ENCODE data around the gene LRMDA. TPM values are rescaled to one million over a fixed set of nuclear protein-coding genes. Genes with fewer than 3 reads are reported as not detected.

The LRMDA gene
- total and polyA plus RNA-seq, 2 of the 8 experiments (the other 6 are each of a cell fraction or from before 2014, with no cell fraction given), result 0.86 to 2.8 TPM

GRCh38 chr10:75743291-75743778, 311.9 kb downstream of the LRMDA start:
- Histone ChIP-seq H3K4me1 (replicated peaks in 1 of 4; ENCODE audit: control insufficient read depth in 3 of 4, insufficient read depth in 4 of 4, low read length in 3 of 4) (no peaks in the 10 kb centered on the region), H4K20me1 (replicated peaks in 1 of 2; ENCODE audit: control insufficient read depth in 1 of 2, insufficient read depth in 2 of 2, low read length in 2 of 2) (no peaks in the 10 kb centered on the region), H3K4me3 (ENCODE audit: extremely low read depth in 1 of 4, insufficient read depth in 2 of 4, low read depth in 3 of 4, low read length in 4 of 4) (no peak overlapping the region), H2BK120ac (replicated peaks; ENCODE audit: low read depth, low read length) (no peak overlapping the region), H3K4ac (replicated peaks; ENCODE audit: insufficient read length, low read depth, low read length) (no peak overlapping the region), H2AFZ (ENCODE audit: low read length) (0 out of 2 replicates have a peak overlapping the region, but pooled peaks have one; percentile 1), H3K14ac (ENCODE audit: insufficient read length) (no peak overlapping the region), H2AK5ac (ENCODE audit: low read depth, low read length) (no peak overlapping the region), H3K23me2 (ENCODE audit: low read depth, low read length) (no peaks in the 10 kb centered on the region), H3K27me3 (replicated peaks in 1 of 4; ENCODE audit: control insufficient read depth in 3 of 4, extremely low read depth in 1 of 4, insufficient read depth in 3 of 4, low read length in 3 of 4) (no peaks in the 10 kb centered on the region; a peak in 1 of 7 replicates), H4K5ac (ENCODE audit: insufficient read length, low read depth, low read length) (no peak overlapping the region), H3K23ac (ENCODE audit: insufficient read length) (no peak overlapping the region), H3K4me2 (ENCODE audit: insufficient read depth in 1 of 2, low read depth in 2 of 2, low read length in 2 of 2) (no peak overlapping the region), H3K27ac (ENCODE audit: low read depth, low read length) (no peak overlapping the region), H2BK5ac (ENCODE audit: low read depth, low read length) (no peak overlapping the region), H2BK20ac (ENCODE audit: low read length) (no peak overlapping the region), H3K9me3 (ENCODE audit: insufficient read depth in 2 of 2, low read depth in 1 of 2, low read length in 1 of 2) (no peaks in the 10 kb centered on the region), H4K91ac (replicated peaks; ENCODE audit: insufficient read length, low read length) (no peak overlapping the region), H2BK12ac (ENCODE audit: low read depth, low read length) (no peak overlapping the region), H3K79me1 (ENCODE audit: low read depth, low read length) (no peaks in the 10 kb centered on the region; the same call in 1 of the 2 replicates), H4K8ac (ENCODE audit: extremely low read depth, insufficient read depth, low read length) (no peak overlapping the region), H3K79me2 (ENCODE audit: control insufficient read depth in 1 of 2, insufficient read depth in 2 of 2, low read length in 2 of 2) (no peaks in the 10 kb centered on the region), H3K56ac (replicated peaks; ENCODE audit: insufficient read length, low read depth, low read length) (no peak overlapping the region), H3K9ac (replicated peaks in 1 of 4; ENCODE audit: extremely low read depth in 1 of 4, low read depth in 3 of 4, low read length in 3 of 4) (no peak overlapping the region), H3K18ac (ENCODE audit: extremely low read depth, low read length) (no peak overlapping the region), H3K36me3 (ENCODE audit: control insufficient read depth in 2 of 4, insufficient read depth in 4 of 4, low read length in 3 of 4) (no peaks in the 10 kb centered on the region), H2BK15ac (ENCODE audit: low read length) (no peak overlapping the region)
- DNase-seq (ENCODE audit: low read depth in 1 of 2, low spot score in 2 of 2) (no peak), FAIRE-seq (no peak)
- 84% methylated on average over 9 of the region's 9 CpGs; no CpG with 5 or more reads in 1 of the 2 experiments for WGBS, 2 experiments (ENCODE audit: extremely low coverage in 1 of 2, insufficient coverage in 1 of 2, insufficient read length in 1 of 2, insufficient replicate concordance in 2 of 2, low coverage in 1 of 2, low lambda C conversion rate in 2 of 2, missing lambda C conversion rate in 1 of 2)
- ChIA-PET CTCF (ENCODE audit: partially characterized antibody) (interaction anchor here (1.6 kb wide), 1 partner anchor 10 kb away, joined by 3 read pairs; no protein-coding TSS in a partner anchor), POLR2A (ENCODE audit: partially characterized antibody) (no interaction called here)
- TF ChIP-seq TCF12 (IDR thresholded peaks at IDR 0.05; ENCODE audit: low read depth, low read length) (no peak), HDAC6 (IDR thresholded peaks at IDR 0.05; ENCODE audit: low read depth, low read length) (no peak), GABPA (IDR thresholded peaks at IDR 0.05; ENCODE audit: borderline replicate concordance, insufficient read depth, low read length) (no peak), SUZ12 (IDR thresholded peaks at IDR 0.05; ENCODE audit: low read length) (no peak), JUND (IDR thresholded peaks at IDR 0.05; ENCODE audit: low read length) (no peak), BRCA1 (IDR thresholded peaks at IDR 0.05; ENCODE audit: low read depth, low read length) (no peak), RAD21 (IDR thresholded peaks at IDR 0.05 in 1 of 2, conservative IDR thresholded peaks at IDR 0.05 in 1 of 2; ENCODE audit: low read depth in 2 of 2, low read length in 2 of 2) (no peak), RNF2 (IDR thresholded peaks at IDR 0.05; ENCODE audit: borderline replicate concordance, low read depth, low read length, missing control alignments, poor library complexity, severe bottlenecking) (no peak), KDM1A (IDR thresholded peaks at IDR 0.05; ENCODE audit: borderline replicate concordance, low read length) (no peak), NANOG (IDR thresholded peaks at IDR 0.05; ENCODE audit: insufficient read depth, low read depth, low read length, poor library complexity, severe bottlenecking) (no peak), CBX5 (IDR thresholded peaks at IDR 0.05; ENCODE audit: low read depth, low read length) (no peak), CTBP2 (IDR thresholded peaks at IDR 0.05; ENCODE audit: borderline replicate concordance, insufficient read depth, insufficient read length, low read length) (no peak), YY1 (IDR thresholded peaks at IDR 0.05; ENCODE audit: low read depth, low read length) (no peak)
